LNCAP (cell line): ENCODE measurements around the gene YAE1.

Experiments used
- CTCF ChIP-seq: fragments of 450-650 bp; IDR thresholded peaks from 2 replicates; pipeline ENCODE4 v1.5.1; 2017; ENCODE audit warnings: mild to moderate bottlenecking

The YAE1 gene

GRCh38 chr7:39557222-39557621 lies 9.0 kb upstream of the YAE1 start:
- TF ChIP-seq CTCF, result no peak

GRCh38 chr7:39557911-39558310 lies 8.3 kb upstream of the YAE1 start:
- no peak for TF ChIP-seq CTCF

GRCh38 chr7:39560408-39560807 lies 5.8 kb upstream of the YAE1 start:
- no peak for TF ChIP-seq CTCF

GRCh38 chr7:39560997-39561396 lies 5.2 kb upstream of the YAE1 start:
- no peak for TF ChIP-seq CTCF

GRCh38 chr7:39565538-39565937 lies 666 bp upstream of the YAE1 start:
- TF ChIP-seq CTCF, result no peak

- TF ChIP-seq CTCF, result no peak
Measured at GRCh38 chr7:39567294-39567693, 1.1 kb downstream of the YAE1 start.

GRCh38 chr7:39574673-39575349 lies 8.6 kb downstream of the YAE1 start:
- TF ChIP-seq CTCF, result no peak

- TF ChIP-seq CTCF, result no peak
Measured at GRCh38 chr7:39577229-39577874, 11.1 kb downstream of the YAE1 start.
